HEK293T (cell line): ENCODE measurements around the gene ANXA6.
"Not testable (repeated sequence)": the region's sequence is repeated elsewhere in the genome, so short reads cannot be mapped to it uniquely, and the experiment has no call there.

Source experiments
- CTCF ChIA-PET: fragments of 350-600 bp; formaldehyde crosslinking; extraction: SDS; loops from one replicate; lab custom pipeline; 2021; ENCODE audit warnings: antibody characterized with exemption, inconsistent platforms; lab: Yijun Ruan, JAX
- POLR2A ChIA-PET: fragments of 350-600 bp; formaldehyde crosslinking; extraction: SDS; loops from one replicate; lab custom pipeline; 2020; ENCODE audit warnings: antibody characterized with exemption, inconsistent platforms; lab: Yijun Ruan, JAX
- DNase-seq: peaks from one replicate; pipeline ENCODE4 v3.0.0; 2012; ENCODE audit warnings: mixed read lengths; ENCODE audit errors: extremely low spot score
- ARNT ChIP-seq: fragments of 450-650 bp; IDR thresholded peaks from 2 replicates; pipeline ENCODE4 v1.6.1; 2017; ENCODE audit warnings: mild to moderate bottlenecking
- BHLHE40 ChIP-seq: fragments of 450-650 bp; IDR thresholded peaks from 2 replicates; pipeline ENCODE4 v1.6.1; 2016; ENCODE audit warnings: mild to moderate bottlenecking, moderate library complexity, borderline replicate concordance
- CTBP1 ChIP-seq: fragments of 450-650 bp; IDR thresholded peaks from 2 replicates; pipeline ENCODE4 v1.6.1; 2016; ENCODE audit warnings: borderline replicate concordance
- ELF4 ChIP-seq: fragments of 450-650 bp; IDR thresholded peaks from 2 replicates; pipeline ENCODE4 v1.6.1; 2017; ENCODE audit warnings: antibody characterized with exemption
- FOXA1 ChIP-seq: fragments of 450-650 bp; IDR thresholded peaks from 2 replicates; pipeline ENCODE4 v1.6.1; 2016; ENCODE audit warnings: mild to moderate bottlenecking
- FOXK2 ChIP-seq: fragments of 450-650 bp; IDR thresholded peaks from 2 replicates; pipeline ENCODE4 v1.6.1; 2016; ENCODE audit warnings: mild to moderate bottlenecking
- FOXM1 ChIP-seq: fragments of 450-650 bp; IDR thresholded peaks from 2 replicates; pipeline ENCODE4 v1.6.1; 2017; ENCODE audit warnings: mild to moderate bottlenecking, borderline replicate concordance
- HDGF ChIP-seq: fragments of 450-650 bp; IDR thresholded peaks from 2 replicates; pipeline ENCODE4 v1.6.1; 2017; ENCODE audit warnings: antibody characterized with exemption, borderline replicate concordance
- L3MBTL2 ChIP-seq: fragments of 450-650 bp; conservative IDR thresholded peaks from 2 replicates; pipeline ENCODE4 v1.6.1; 2016; ENCODE audit warnings: mild to moderate bottlenecking
- LEF1 ChIP-seq: fragments of 450-650 bp; IDR thresholded peaks from 2 replicates; pipeline ENCODE4 v1.6.1; 2017; ENCODE audit warnings: mild to moderate bottlenecking, borderline replicate concordance
- NFRKB ChIP-seq: fragments of 450-650 bp; IDR thresholded peaks from 2 replicates; pipeline ENCODE4 v1.6.1; 2016; ENCODE audit warnings: mild to moderate bottlenecking, moderate library complexity
- SP1 ChIP-seq: fragments of 450-650 bp; IDR thresholded peaks from 2 replicates; pipeline ENCODE4 v1.6.1; 2017
- SUZ12 ChIP-seq: fragments of 450-650 bp; IDR thresholded peaks from 2 replicates; pipeline ENCODE4 v1.6.1; 2016; ENCODE audit warnings: mild to moderate bottlenecking
- TARDBP ChIP-seq: fragments of 450-650 bp; IDR thresholded peaks from 2 replicates; pipeline ENCODE4 v1.6.1; 2016
- ZNF384 ChIP-seq: fragments of 450-650 bp; IDR thresholded peaks from 2 replicates; pipeline ENCODE4 v1.6.1; 2016
- TF ChIP-seq, protein P1 (sequence below): fragments of 450-650 bp; IDR thresholded peaks from 2 replicates; pipeline ENCODE4 v1.6.1; 2016

Gene ANXA6

DNA sequence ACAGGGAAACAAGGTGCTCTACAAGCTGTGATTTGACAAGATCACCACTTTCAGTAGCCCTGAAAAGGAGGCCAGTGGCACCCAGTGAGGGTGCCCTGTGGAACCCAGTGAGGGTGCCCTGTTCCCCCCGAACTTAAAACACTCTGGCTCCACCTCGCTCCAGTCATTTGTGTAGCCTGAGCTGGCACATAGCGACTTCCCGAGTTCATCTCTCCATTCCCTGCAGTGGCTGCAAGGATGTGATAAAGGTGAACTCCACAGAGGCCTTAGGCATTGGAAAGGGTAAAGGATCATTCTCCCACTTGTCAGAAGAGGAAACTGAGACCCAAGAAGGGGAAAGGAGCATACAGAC is 21.9 kb upstream of the ANXA6 start:
- DNase-seq, result no peak
- POLR2A ChIA-PET, result no interaction called here
- TF ChIP-seq ARNT, result no peak
- no peak for TF ChIP-seq NFRKB
- TF ChIP-seq SP1, result no peak
- TF ChIP-seq TARDBP, result no peak
- TF ChIP-seq ZNF384, result no peak
- TF ChIP-seq SUZ12, result no peak
- TF ChIP-seq L3MBTL2, result no peak
- no peak for TF ChIP-seq FOXA1
- no peak for TF ChIP-seq CTBP1
- no peak for TF ChIP-seq BHLHE40
- no peak for TF ChIP-seq FOXM1
- TF ChIP-seq HDGF, result no peak
- TF ChIP-seq ELF4, result no peak
- no peak for TF ChIP-seq LEF1
- CTCF ChIA-PET, result no interaction called here

DNA sequence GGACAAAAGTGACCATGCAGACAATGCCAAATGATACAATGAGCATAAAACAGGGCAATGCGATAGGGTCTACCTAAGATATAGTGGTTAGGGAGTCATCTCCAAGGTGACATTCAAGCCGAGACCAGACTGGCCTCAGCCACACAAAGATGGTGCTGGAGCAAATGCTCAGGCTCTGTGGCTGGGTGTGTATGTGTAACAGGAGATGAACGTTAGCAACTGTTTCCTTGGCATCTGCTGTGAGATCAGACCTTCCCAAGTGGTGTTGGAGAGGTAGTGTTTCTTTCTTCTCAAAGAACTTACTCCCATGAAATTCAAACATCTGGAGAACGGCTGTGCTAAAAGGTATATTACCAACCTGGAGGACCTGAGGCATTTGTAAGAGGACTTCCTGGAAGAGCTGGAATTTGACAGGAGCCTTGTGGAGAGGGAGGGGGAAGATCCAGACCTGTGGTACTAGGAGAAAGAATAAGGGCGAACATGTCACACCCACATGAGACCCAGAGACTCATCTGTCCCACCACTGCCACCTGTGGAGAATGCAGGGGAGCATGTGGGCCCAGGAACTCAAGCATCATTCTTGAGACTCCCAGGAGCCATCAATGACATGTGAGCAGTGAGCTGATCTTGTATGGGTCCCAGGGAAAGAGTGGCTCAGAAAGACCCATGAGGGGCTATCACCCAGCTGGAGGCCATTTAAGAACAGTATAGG is 21.4 kb upstream of the ANXA6 start:
- no peak for TF ChIP-seq FOXM1
- POLR2A ChIA-PET, result no interaction called here
- CTCF ChIA-PET, result no interaction called here
- DNase-seq, result no peak

DNA sequence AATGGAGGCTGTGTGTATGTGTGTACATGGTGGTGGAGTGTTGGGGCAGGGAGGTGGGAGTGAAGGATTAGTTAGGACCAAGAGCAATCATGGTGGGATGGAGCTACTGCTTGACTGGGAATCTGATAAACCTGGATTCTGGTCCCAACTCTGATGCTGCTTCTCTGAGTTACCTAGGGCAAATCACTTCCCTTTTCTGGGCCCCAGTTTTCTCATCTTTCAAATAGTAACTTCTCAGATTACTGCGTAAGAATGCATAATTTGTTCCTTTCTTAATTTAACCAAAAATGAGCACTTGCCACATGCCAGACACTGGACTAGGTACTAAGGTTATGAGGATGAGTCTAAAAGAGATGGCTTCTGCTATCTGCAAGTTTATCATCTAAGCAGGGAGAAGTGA is 20.8 kb upstream of the ANXA6 start:
- ChIA-PET CTCF (no interaction called here), POLR2A (no interaction called here)
- DNase-seq, result no peak
- no peak for TF ChIP-seq ELF4
- no peak for TF ChIP-seq HDGF
- TF ChIP-seq TARDBP, result no peak
- no peak for TF ChIP-seq NFRKB

DNA sequence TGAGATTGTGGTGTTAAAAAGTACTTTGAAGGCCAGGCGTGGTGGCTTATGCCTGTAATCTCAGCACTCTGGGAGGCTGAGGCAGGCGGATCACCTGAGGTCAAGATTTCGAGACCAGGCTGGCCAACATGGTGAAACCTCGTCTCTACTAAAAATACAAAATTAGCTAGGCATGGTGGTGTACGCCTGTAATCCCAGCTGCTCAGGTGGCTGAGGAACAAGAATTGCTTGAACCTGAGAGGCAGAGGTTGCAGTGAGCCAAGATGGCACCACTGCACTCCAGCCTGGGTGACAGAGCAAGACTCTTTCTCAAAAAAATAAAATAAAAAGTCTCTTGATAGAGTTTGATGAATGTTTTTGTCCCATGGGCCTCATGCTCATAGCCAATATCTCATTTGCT is 18.7 kb upstream of the ANXA6 start:
- CTCF ChIA-PET, result interaction anchor here (1.5 kb wide), 1 partner anchor 11 kb away, joined by 6 read pairs; no protein-coding TSS in a partner anchor
- POLR2A ChIA-PET, result interaction anchor here (0.7 kb wide), 1 partner anchor 419 kb away, joined by 3 read pairs; no protein-coding TSS in a partner anchor
- not testable (repeated sequence) for DNase-seq

DNA sequence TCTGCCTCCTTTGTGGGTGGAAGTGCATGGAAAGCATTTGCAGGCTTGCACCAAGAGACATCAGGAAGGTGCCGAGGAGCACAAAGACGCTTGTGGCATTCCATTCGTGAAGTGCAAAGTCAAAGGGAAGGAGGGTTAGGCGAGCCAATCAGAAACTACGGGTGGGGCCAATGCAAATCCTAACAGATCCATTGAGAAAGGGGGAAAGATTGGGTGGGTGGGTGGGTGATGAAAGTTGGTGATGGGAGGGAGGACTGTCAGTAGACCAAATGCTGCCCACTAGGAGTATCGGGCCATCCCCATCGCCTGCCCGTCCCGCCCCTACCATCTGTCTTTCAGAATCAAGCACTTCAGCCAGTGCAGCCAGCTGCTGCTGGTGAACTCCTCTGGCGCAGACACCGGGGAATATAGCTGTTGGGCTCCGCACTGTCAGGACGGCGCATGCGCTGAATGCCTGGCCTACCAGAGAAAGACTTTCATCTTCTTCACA is 17.1 kb upstream of the ANXA6 start:
- ChIA-PET POLR2A (no interaction called here), CTCF (no interaction called here)
- peak; percentile 3 for DNase-seq
- TF ChIP-seq SUZ12, result no peak
- TF ChIP-seq HDGF, result no peak
- no peak for TF ChIP-seq ELF4
- no peak for TF ChIP-seq TARDBP
- TF ChIP-seq FOXA1, result no peak
- no peak for TF ChIP-seq LEF1
- no peak for TF ChIP-seq L3MBTL2
- TF ChIP-seq FOXM1, result no peak
- no peak for TF ChIP-seq BHLHE40
- no peak for TF ChIP-seq ZNF384
- no peak for TF ChIP-seq SP1
- TF ChIP-seq NFRKB, result no peak
- TF ChIP-seq, protein P1, sequence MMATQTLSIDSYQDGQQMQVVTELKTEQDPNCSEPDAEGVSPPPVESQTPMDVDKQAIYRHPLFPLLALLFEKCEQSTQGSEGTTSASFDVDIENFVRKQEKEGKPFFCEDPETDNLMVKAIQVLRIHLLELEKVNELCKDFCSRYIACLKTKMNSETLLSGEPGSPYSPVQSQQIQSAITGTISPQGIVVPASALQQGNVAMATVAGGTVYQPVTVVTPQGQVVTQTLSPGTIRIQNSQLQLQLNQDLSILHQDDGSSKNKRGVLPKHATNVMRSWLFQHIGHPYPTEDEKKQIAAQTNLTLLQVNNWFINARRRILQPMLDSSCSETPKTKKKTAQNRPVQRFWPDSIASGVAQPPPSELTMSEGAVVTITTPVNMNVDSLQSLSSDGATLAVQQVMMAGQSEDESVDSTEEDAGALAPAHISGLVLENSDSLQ, result no peak
- no peak for TF ChIP-seq FOXK2
- no peak for TF ChIP-seq ARNT
- TF ChIP-seq CTBP1, result no peak

DNA sequence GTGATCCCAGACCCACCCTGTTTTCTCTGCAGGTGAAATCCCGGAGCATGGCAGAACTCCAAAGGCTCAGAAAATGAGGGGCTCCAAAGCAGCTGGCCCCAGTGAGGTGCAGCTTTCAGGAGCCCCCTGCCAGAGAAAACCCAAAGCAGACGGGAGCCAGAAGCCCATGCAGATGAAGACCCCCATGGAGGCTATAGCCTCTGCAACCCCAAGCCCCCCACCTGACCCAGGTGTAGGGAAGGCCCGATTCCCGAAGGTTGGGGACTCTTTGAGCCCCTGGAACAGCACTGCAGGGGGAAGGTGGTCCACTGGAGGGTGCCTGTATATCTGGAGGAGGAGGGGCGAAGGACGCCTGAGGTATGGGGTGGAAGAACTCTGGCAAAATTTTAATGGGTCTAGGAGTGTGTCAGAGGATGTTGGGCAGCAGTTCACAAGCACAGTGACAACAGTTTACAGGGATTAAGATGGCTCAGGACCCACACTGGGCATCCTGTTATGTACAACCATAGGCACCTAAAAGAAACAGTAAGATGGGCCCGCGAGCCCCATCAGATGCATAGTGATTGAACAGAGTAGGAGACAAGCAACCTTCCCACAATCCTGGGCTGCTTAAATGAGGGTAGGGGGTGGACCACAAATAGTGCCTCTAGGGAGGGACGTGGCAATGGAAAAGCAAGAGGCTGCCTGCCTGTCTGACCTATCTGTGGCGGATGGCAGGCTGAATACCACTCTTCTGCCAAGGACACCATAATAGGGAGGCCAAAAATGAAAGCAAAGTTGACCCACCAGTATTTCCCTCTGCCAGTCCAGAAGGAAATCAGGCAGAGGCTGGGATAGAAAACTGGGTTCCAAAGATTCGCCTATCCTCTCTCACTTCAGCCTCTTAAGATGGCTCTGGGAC is 16.4 kb upstream of the ANXA6 start:
- TF ChIP-seq ZNF384, result no peak
- TF ChIP-seq NFRKB, result no peak
- no peak for TF ChIP-seq FOXM1
- TF ChIP-seq HDGF, result no peak
- TF ChIP-seq FOXA1, result no peak
- TF ChIP-seq FOXK2, result no peak
- no peak for TF ChIP-seq SUZ12
- TF ChIP-seq BHLHE40, result no peak
- TF ChIP-seq, protein P1, result no peak
- no peak for TF ChIP-seq TARDBP
- no peak for TF ChIP-seq ARNT
- no peak for TF ChIP-seq ELF4
- no peak for TF ChIP-seq CTBP1
- TF ChIP-seq LEF1, result no peak
- no peak for TF ChIP-seq L3MBTL2
- no peak for TF ChIP-seq SP1
- ChIA-PET CTCF (no interaction called here), POLR2A (no interaction called here)
- no peak for DNase-seq
